ENCODE results near the gene SMCHD1.
"Not testable (repeated sequence)": the region's sequence is repeated elsewhere in the genome, so short reads cannot be mapped to it uniquely, and the experiment has no call there.

GRCh38 chr18:2678933-2679332 is 23.4 kb downstream of the SMCHD1 start:
- TF ChIP-seq CTCF (IDR thresholded peaks at IDR 0.05); EZH2 (IDR thresholded peaks at IDR 0.05; ENCODE audit: borderline replicate concordance, insufficient read depth, low read depth, low read length, poor library complexity, severe bottlenecking): not testable (repeated sequence)
